ENCODE data around the gene SKOR2.

DNA sequence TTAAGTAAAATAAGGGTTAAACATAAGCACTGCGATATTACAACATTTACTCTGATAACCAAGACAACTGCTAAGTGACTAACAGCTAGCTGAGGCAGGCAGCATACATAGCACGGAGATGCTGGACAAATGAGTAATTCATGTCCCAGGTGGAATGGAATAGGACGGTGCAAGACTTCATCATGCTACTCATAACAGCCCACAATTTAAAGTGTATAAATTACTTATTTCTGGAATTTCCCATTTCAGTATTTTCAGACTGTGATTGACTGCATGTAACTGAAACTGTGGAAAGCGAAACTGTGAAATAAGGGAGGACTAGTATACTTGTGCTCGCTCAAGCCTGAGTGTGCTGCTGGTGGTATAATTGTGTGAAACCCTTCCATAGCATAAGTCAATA lies 88.2 kb downstream of the SKOR2 start:
- TF ChIP-seq, protein P1, sequence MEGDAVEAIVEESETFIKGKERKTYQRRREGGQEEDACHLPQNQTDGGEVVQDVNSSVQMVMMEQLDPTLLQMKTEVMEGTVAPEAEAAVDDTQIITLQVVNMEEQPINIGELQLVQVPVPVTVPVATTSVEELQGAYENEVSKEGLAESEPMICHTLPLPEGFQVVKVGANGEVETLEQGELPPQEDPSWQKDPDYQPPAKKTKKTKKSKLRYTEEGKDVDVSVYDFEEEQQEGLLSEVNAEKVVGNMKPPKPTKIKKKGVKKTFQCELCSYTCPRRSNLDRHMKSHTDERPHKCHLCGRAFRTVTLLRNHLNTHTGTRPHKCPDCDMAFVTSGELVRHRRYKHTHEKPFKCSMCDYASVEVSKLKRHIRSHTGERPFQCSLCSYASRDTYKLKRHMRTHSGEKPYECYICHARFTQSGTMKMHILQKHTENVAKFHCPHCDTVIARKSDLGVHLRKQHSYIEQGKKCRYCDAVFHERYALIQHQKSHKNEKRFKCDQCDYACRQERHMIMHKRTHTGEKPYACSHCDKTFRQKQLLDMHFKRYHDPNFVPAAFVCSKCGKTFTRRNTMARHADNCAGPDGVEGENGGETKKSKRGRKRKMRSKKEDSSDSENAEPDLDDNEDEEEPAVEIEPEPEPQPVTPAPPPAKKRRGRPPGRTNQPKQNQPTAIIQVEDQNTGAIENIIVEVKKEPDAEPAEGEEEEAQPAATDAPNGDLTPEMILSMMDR (IDR thresholded peaks at IDR 0.05) = no peak
- TF ChIP-seq EZH2 (IDR thresholded peaks at IDR 0.05) (no peak), EZH2phosphoT487 (IDR thresholded peaks at IDR 0.05) (no peak)
